DND-41 (cell line): ENCODE data around the gene ZDHHC17.

Experiments
- ATAC-seq: fragments of 200-7000 bp; cut with Tn5 transposase; 3 replicates; pipeline ENCODE4 v1.9.1; 2021; ENCODE audit warnings: low read depth; ENCODE audit not compliant: insufficient read depth
- DNase-seq: peaks from one replicate; pipeline ENCODE4 v3.0.0-alpha.2; 2020
- H2AFZ ChIP-seq: 2 replicates; pipeline ENCODE4 v1.6.0; 2012; ENCODE audit warnings: low read depth, low read length
- H3K27ac ChIP-seq: 2 replicates; pipeline ENCODE4 v1.5.1; 2012; ENCODE audit warnings: low read length, inconsistent platforms
- H3K27me3 ChIP-seq: fragments of 200-600 bp; sonication (generic); 2 replicates; pipeline ENCODE4 v1.6.0; 2012; ENCODE audit warnings: low read length, mild to moderate bottlenecking, inconsistent platforms; ENCODE audit not compliant: insufficient read depth, poor library complexity
- H3K36me3 ChIP-seq: 2 replicates; pipeline ENCODE4 v1.5.1; 2012; ENCODE audit warnings: low read length, inconsistent platforms; ENCODE audit not compliant: insufficient read depth
- H3K4me1 ChIP-seq: 2 replicates; pipeline ENCODE4 v1.5.1; 2012; ENCODE audit warnings: mild to moderate bottlenecking, low read length; ENCODE audit not compliant: insufficient read depth
- H3K4me2 ChIP-seq: 2 replicates; pipeline ENCODE4 v1.6.0; 2012; ENCODE audit warnings: mild to moderate bottlenecking, moderate library complexity, low read length, inconsistent platforms; ENCODE audit not compliant: insufficient read depth
- H3K4me3 ChIP-seq, 2 experiments: fragments of 200-600 bp in 1 of 2; shearing (Covaris generic) in 1 of 2; 2 replicates each; pipeline ENCODE4 v1.5.1; 2012 to 2016; ENCODE audit warnings: inconsistent platforms in 2 of 2, low read length in 2 of 2, mild to moderate bottlenecking in 2 of 2, low read depth in 1 of 2, moderate library complexity in 1 of 2
- H3K79me2 ChIP-seq: 2 replicates; pipeline ENCODE4 v1.6.0; 2012; ENCODE audit warnings: low read length, inconsistent platforms; ENCODE audit not compliant: insufficient read depth
- H3K9ac ChIP-seq: 2 replicates; pipeline ENCODE4 v1.6.0; 2012; ENCODE audit warnings: low read depth, mild to moderate bottlenecking, inconsistent platforms, low read length, moderate library complexity
- H3K9me3 ChIP-seq: 2 replicates; pipeline ENCODE4 v1.5.1; 2012; ENCODE audit warnings: low read length, moderate library complexity, mild to moderate bottlenecking, inconsistent platforms; ENCODE audit not compliant: insufficient read depth, severe bottlenecking
- H4K20me1 ChIP-seq: 2 replicates; pipeline ENCODE4 v1.6.0; 2012; ENCODE audit warnings: low read length; ENCODE audit not compliant: insufficient read depth
- CTCF ChIP-seq: IDR thresholded peaks from 2 replicates; pipeline ENCODE4 v1.5.1; 2012; ENCODE audit warnings: borderline replicate concordance, low read length, moderate library complexity, mild to moderate bottlenecking; ENCODE audit not compliant: poor library complexity, severe bottlenecking; ENCODE audit errors: extremely low read depth
- EZH2 ChIP-seq: IDR thresholded peaks from 3 replicates; pipeline ENCODE4 v1.6.1; 2012; ENCODE audit warnings: borderline replicate concordance, low read depth, mild to moderate bottlenecking, moderate library complexity, low read length, inconsistent platforms; ENCODE audit not compliant: severe bottlenecking

Gene ZDHHC17

GRCh38 chr12:76738824-76739579, 24.9 kb upstream of the ZDHHC17 start:
- no peak overlapping the region for H3K9ac ChIP-seq
- H3K9me3 ChIP-seq, result no peaks in the 10 kb centered on the region
- no peaks in the 10 kb centered on the region for H4K20me1 ChIP-seq
- no peaks in the 10 kb centered on the region for H3K27me3 ChIP-seq
- H3K27ac ChIP-seq, result no peak overlapping the region
- DNase-seq (no peak), ATAC-seq (no peak)
- TF ChIP-seq EZH2 (no peak), CTCF (no peak)
- H2AFZ ChIP-seq, result no peak overlapping the region
- H3K4me1 ChIP-seq, result no peaks in the 10 kb centered on the region
- no peaks in the 10 kb centered on the region for H3K36me3 ChIP-seq
- no peaks in the 10 kb centered on the region for H3K79me2 ChIP-seq
- no peak overlapping the region for H3K4me3 ChIP-seq
- H3K4me2 ChIP-seq, result no peak overlapping the region

- Histone ChIP-seq H3K27me3 (no peaks in the 10 kb centered on the region), H3K27ac (no peak overlapping the region), H2AFZ (no peak overlapping the region)
These were observed 24.0 kb upstream of the ZDHHC17 start for GRCh38 chr12:76739896-76740295.

GRCh38 chr12:76740501-76740900, 23.4 kb upstream of the ZDHHC17 start:
- DNase-seq (no peak), ATAC-seq (no peak)
- no peak overlapping the region for H3K4me3 ChIP-seq
- H3K4me1 ChIP-seq, result no peaks in the 10 kb centered on the region
- H2AFZ ChIP-seq, result no peak overlapping the region
- no peak overlapping the region for H3K27ac ChIP-seq
- H3K9ac ChIP-seq, result no peak overlapping the region
- no peaks in the 10 kb centered on the region for H3K27me3 ChIP-seq
- H3K4me2 ChIP-seq, result no peak overlapping the region
- no peak for TF ChIP-seq CTCF
- TF ChIP-seq EZH2, result no peak
- H3K36me3 ChIP-seq, result no peaks in the 10 kb centered on the region
- no peaks in the 10 kb centered on the region for H4K20me1 ChIP-seq
- no peaks in the 10 kb centered on the region for H3K9me3 ChIP-seq
- no peaks in the 10 kb centered on the region for H3K79me2 ChIP-seq

More at GRCh38 chr12:76739896-76740295, 24.0 kb upstream of the ZDHHC17 start:
- Histone ChIP-seq H3K4me1 (no peaks in the 10 kb centered on the region), H3K9me3 (no peaks in the 10 kb centered on the region), H3K4me2 (no peak overlapping the region), H3K4me3 (no peak overlapping the region), H4K20me1 (no peaks in the 10 kb centered on the region), H3K9ac (no peak overlapping the region), H3K36me3 (no peaks in the 10 kb centered on the region), H3K79me2 (no peaks in the 10 kb centered on the region)
- ATAC-seq (no peak), DNase-seq (no peak)
- no peak for TF ChIP-seq EZH2
- TF ChIP-seq CTCF, result no peak

- Histone ChIP-seq H3K9ac (no peak overlapping the region), H2AFZ (no peak overlapping the region), H3K4me3 (no peak overlapping the region), H3K79me2 (no peaks in the 10 kb centered on the region), H3K36me3 (no peaks in the 10 kb centered on the region), H3K9me3 (no peaks in the 10 kb centered on the region), H3K27me3 (no peaks in the 10 kb centered on the region), H3K4me2 (no peak overlapping the region), H3K27ac (no peak overlapping the region), H4K20me1 (no peaks in the 10 kb centered on the region), H3K4me1 (no peaks in the 10 kb centered on the region)
- no peak for DNase-seq
- no peak for TF ChIP-seq CTCF
- ATAC-seq, result no peak
These were observed 18.6 kb upstream of the ZDHHC17 start for GRCh38 chr12:76745343-76745742.
